GM23248 (cell line): ENCODE measurements around the gene AP5B1. TPM values are rescaled to one million over a fixed set of nuclear protein-coding genes. Genes with fewer than 3 reads are reported as not detected.

Experiments
- DNase-seq: peaks from one replicate; pipeline ENCODE4 v3.0.0-alpha.2; 2015
- H2AFZ ChIP-seq: fragments of 200-600 bp; sonication (generic); 2 replicates; pipeline ENCODE4 v1.6.1; 2016; ENCODE audit warnings: antibody characterized with exemption
- H3F3A ChIP-seq: fragments of 200-600 bp; sonication (generic); 2 replicates; pipeline ENCODE4 v1.6.1; 2016; ENCODE audit warnings: mild to moderate bottlenecking, antibody characterized with exemption, mixed run types; ENCODE audit not compliant: insufficient read depth
- H3K27ac ChIP-seq: fragments of 200-600 bp; sonication (generic); 2 replicates; pipeline ENCODE4 v1.5.1; 2016; ENCODE audit warnings: mild to moderate bottlenecking
- H3K27me3 ChIP-seq: fragments of 200-600 bp; sonication (generic); replicated peaks from 2 replicates; pipeline ENCODE4 v1.6.1; 2016; ENCODE audit warnings: mild to moderate bottlenecking; ENCODE audit not compliant: insufficient read depth
- H3K36me3 ChIP-seq: fragments of 200-600 bp; sonication (generic); 2 replicates; pipeline ENCODE4 v1.6.1; 2016; ENCODE audit warnings: low read depth, mild to moderate bottlenecking
- H3K4me1 ChIP-seq: fragments of 200-600 bp; sonication (generic); 2 replicates; pipeline ENCODE4 v1.6.1; 2016; ENCODE audit warnings: mild to moderate bottlenecking; ENCODE audit not compliant: insufficient read depth
- H3K4me2 ChIP-seq: fragments of 200-600 bp; sonication (generic); one replicate; pipeline ENCODE4 v1.6.1; 2016; ENCODE audit warnings: mild to moderate bottlenecking; ENCODE audit not compliant: unreplicated experiment
- H3K4me3 ChIP-seq: fragments of 200-600 bp; sonication (generic); 2 replicates; pipeline ENCODE4 v1.5.1; 2016; ENCODE audit warnings: mild to moderate bottlenecking
- H3K79me2 ChIP-seq: fragments of 200-600 bp; sonication (generic); 2 replicates; pipeline ENCODE4 v1.6.1; 2016; ENCODE audit warnings: mild to moderate bottlenecking; ENCODE audit not compliant: insufficient read depth
- H3K9ac ChIP-seq: fragments of 200-600 bp; sonication (generic); 2 replicates; pipeline ENCODE4 v1.6.1; 2016; ENCODE audit warnings: mild to moderate bottlenecking
- H3K9me2 ChIP-seq: fragments of 200-600 bp; sonication (generic); 2 replicates; pipeline ENCODE4 v1.6.1; 2016; ENCODE audit warnings: mixed run types, mild to moderate bottlenecking, moderate library complexity; ENCODE audit not compliant: insufficient read depth
- H3K9me3 ChIP-seq: fragments of 200-600 bp; sonication (generic); one replicate; pipeline ENCODE4 v1.6.1; 2017; ENCODE audit warnings: low read depth
- H4K20me1 ChIP-seq: fragments of 200-600 bp; sonication (generic); 2 replicates; pipeline ENCODE4 v1.6.0; 2016; ENCODE audit not compliant: insufficient read depth
- EZH2 ChIP-seq: fragments of 200-600 bp; sonication (generic); IDR thresholded peaks from 2 replicates; pipeline ENCODE4 v1.6.1; 2018; ENCODE audit warnings: antibody characterized with exemption, mild to moderate bottlenecking; ENCODE audit not compliant: insufficient read depth, poor library complexity, severe bottlenecking
- EZH2phosphoT487 ChIP-seq: fragments of 200-600 bp; sonication (generic); IDR thresholded peaks from 2 replicates; pipeline ENCODE4 v1.6.1; 2018; ENCODE audit warnings: antibody characterized with exemption, moderate library complexity, mild to moderate bottlenecking, low read depth; ENCODE audit not compliant: insufficient read depth
- WGBS, 2 experiments: methylation state at CpG; one replicate each; pipeline ENCODE4 v1.1.6; 2015 to 2017; ENCODE audit warnings: low lambda C conversion rate in 2 of 2, low coverage in 1 of 2; ENCODE audit errors: missing lambda C conversion rate in 2 of 2; 5-methylcytosine and 5-hydroxymethylcytosine counted together
- in situ Hi-C: fragments of 300-500 bp; cut with MboI; formaldehyde crosslinking; loops from 2 replicates; pipeline ENCODE4 v1.15.0; 2020
- polyA plus RNA-seq: library from polyadenylated mRNA; unstranded; fragments of >200 nt; fragmentation: Nextera tagmentation; extraction: Ambion mirVana; gene quantifications from 2 replicates; pipeline ENCODE4 v1.2.1, GENCODE V29; 2016
- total RNA-seq: library from RNA; depleted of rRNA; stranded (reverse); fragments of >200 nt; shearing (Covaris generic); gene quantifications from 2 replicates; pipeline ENCODE4 v1.2.3, GENCODE V29; 2014

Gene AP5B1
- total and polyA plus RNA-seq, 2 experiments from 2014 or later: 4.4 to 14.8 TPM

DNA sequence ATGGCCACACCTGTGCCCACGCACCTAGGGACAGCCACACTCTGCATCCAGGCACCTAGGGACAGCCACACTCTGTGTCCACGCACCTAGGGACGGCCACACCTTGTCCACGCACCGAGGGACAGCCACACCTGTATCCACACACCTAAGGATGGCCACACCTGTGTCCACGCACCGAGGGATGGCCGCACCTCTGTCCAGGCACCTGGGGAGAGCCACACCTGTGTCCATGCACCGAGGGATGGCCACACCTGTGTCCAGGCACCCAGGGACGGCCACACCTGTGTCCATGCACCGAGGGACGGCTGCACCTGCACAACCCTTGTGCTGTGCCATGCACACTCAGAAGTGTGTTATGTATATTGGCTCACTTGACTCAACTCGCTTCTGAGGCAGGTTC, 16.9 kb upstream of the AP5B1 start:
- H4K20me1 ChIP-seq: no peaks in the 10 kb centered on the region
- H3K4me1 ChIP-seq: no peaks in the 10 kb centered on the region
- in situ Hi-C loops: no loop called here
- H3K9ac ChIP-seq: no peak overlapping the region
- H3F3A ChIP-seq: no peaks in the 10 kb centered on the region
- no peaks in the 10 kb centered on the region for H3K9me2 ChIP-seq
- TF ChIP-seq EZH2 (no peak), EZH2phosphoT487 (no peak)
- H3K9me3 ChIP-seq: no peaks in the 10 kb centered on the region
- no peaks in the 10 kb centered on the region for H3K79me2 ChIP-seq
- no peak overlapping the region for H3K27ac ChIP-seq
- peaks cover 22% of the 10 kb centered on the region; the same call in 1 of the 2 replicates for H3K27me3 ChIP-seq
- no peaks in the 10 kb centered on the region for H3K36me3 ChIP-seq
- no peak overlapping the region for H3K4me3 ChIP-seq
- WGBS, 2 experiments: 61 to 65% methylated on average over 12 to 13 of the region's 13 CpGs
- H2AFZ ChIP-seq: no peak overlapping the region
- no peak overlapping the region for H3K4me2 ChIP-seq
- DNase-seq: no peak

DNA sequence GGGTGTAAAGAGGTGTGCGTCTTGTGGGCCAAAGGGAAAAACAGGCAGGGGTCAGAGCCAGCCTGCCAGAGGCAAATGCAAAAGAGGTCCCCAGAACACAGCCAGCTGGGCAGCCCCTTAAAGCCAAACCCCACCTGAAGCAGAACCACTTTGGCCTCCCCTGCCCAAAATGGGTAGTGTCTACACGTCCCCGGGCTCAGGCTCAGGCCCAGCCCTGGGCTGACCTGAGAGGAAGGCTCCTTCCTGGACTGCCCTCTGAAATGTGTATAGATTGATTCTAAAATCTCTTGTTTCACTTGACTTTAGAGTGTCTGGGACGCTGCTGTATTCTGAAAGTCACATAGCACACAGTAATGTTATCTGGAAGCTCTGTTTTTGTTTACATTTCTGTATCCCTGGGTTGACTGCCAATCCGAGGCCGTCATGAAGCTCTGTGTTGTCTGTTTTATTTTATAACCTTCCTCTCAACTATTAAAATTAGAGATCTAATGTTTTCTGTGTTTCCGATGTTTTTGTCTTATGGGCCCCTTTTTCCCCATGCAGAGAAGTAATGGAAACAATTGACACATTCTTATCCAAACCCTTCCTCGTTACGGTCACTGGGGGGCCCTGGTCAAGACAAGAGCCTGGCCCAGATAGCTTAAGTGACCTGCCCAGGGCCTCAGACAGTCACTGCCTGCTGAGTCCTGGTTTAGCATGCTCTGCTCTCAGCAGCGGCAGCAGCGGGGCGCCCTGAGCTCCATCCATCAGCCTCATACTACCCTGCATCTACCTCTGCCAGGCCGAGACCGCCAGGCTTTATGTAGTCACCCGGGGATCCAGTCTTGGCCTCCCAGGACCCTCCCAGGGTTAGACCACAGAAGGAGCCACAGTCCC, 16.2 kb upstream of the AP5B1 start:
- Histone ChIP-seq H3K36me3 (no peaks in the 10 kb centered on the region), H3K9ac (no peak overlapping the region), H3K4me1 (no peaks in the 10 kb centered on the region), H3K4me3 (no peak overlapping the region), H3K9me2 (no peaks in the 10 kb centered on the region), H3K79me2 (no peaks in the 10 kb centered on the region), H4K20me1 (no peaks in the 10 kb centered on the region), H3K9me3 (no peaks in the 10 kb centered on the region), H2AFZ (no peak overlapping the region), H3F3A (no peaks in the 10 kb centered on the region), H3K27ac (no peak overlapping the region), H3K4me2 (no peak overlapping the region), H3K27me3 (peaks cover 18% of the 10 kb centered on the region; the same call in 1 of the 2 replicates)
- in situ Hi-C loops: no loop called here
- WGBS, 2 experiments: 54% methylated on average over 15 of the region's 15 CpGs
- TF ChIP-seq EZH2phosphoT487: no peak
- TF ChIP-seq EZH2: no peak
- DNase-seq: no peak

DNA sequence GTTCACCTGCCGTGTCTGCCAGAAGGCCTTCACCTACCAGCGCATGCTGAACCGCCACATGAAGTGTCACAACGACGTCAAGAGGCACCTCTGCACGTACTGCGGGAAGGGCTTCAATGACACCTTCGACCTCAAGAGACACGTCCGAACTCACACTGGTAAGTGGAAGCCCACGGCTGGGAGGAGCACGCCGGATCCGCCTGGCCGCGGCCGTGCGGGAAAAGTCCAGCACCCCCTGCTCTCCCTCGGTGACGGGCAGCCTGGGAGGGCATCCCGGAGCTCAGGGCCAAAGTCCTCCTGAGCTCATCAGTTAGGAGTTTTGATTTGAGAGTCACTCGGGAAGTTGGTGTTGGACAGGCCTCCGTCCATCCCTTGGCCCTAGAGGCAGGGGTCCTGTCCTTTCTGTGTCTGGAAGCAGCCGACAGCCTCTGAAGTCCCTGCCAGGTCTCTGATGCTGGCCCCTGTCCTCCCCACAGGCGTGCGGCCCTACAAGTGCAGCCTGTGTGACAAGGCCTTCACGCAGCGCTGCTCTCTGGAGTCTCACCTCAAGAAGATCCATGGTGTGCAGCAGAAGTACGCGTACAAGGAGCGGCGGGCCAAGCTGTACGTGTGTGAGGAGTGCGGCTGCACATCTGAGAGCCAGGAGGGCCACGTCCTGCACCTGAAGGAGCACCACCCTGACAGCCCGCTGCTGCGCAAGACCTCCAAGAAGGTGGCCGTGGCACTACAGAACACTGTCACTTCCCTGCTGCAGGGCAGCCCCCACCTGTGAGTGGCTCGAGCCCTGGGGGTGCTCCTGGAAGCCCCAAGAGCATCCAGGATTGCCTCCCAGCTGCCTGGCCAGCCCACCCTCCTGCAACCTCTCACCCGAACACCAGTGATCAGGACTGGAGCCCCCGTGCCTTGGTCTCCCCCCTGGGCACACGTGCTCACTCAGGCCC, 14.1 kb upstream of the AP5B1 start:
- WGBS, 2 experiments: 83 to 88% methylated on average over 42 of the region's 42 CpGs
- H3K27me3 ChIP-seq: peaks cover 15% of the 10 kb centered on the region; the same call in 1 of the 2 replicates
- in situ Hi-C loops: no loop called here

DNA sequence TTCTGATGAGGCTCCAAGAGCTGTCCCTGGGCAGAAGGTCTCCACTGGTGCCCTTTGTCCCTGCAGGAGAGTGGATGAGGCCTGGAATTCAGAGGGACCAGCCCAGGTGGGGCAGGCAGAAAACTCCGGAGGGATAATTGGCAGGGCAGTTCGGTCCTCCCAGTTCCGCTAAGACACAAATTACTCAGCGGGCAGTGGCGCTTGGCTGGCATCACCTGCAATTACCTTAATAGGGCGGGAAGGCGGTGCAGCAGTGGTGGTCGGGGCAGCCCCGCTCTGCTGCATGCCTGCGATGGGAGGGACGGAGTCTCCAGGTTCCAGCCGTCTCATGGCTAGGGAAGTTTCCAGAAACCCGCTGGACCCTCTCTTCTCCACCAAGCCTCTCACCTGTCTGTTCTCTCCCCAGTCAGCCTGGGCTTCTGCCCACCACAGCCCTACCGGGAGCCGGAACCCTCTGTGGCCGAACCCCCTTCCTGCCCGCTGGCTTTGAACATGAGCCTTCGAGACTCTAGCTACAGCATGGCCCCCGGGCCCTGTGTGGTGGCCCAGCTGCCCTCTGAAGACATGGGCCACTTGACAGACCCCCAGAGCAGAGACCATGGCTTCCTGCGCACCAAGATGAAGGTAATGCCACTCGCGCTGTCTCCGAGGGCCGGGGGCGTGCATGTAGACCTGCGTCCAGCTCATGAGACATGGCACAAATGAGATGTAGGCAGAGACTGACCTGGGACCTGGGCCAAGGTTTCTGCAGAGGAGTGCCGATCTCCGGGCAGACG, 13.0 kb upstream of the AP5B1 start:
- Histone ChIP-seq H3K4me2 (no peak overlapping the region), H3K27ac (no peak overlapping the region), H3F3A (no peaks in the 10 kb centered on the region), H3K27me3 (peaks cover 10% of the 10 kb centered on the region; the same call in 1 of the 2 replicates), H3K9me2 (no peaks in the 10 kb centered on the region), H3K4me1 (no peaks in the 10 kb centered on the region), H3K36me3 (no peaks in the 10 kb centered on the region), H2AFZ (no peak overlapping the region), H3K9me3 (no peaks in the 10 kb centered on the region), H3K9ac (no peak overlapping the region), H3K79me2 (no peaks in the 10 kb centered on the region), H3K4me3 (no peak overlapping the region), H4K20me1 (no peaks in the 10 kb centered on the region)
- DNase-seq: no peak
- TF ChIP-seq EZH2 (no peak), EZH2phosphoT487 (no peak)
- in situ Hi-C loops: no loop called here
- 85 to 89% methylated on average over 27 to 29 of the region's 29 CpGs for WGBS, 2 experiments

More for the DNA sequence above, 14.1 kb upstream of the AP5B1 start:
- Histone ChIP-seq H2AFZ (no peak overlapping the region), H3K4me2 (no peak overlapping the region), H3K9ac (no peak overlapping the region), H3K4me3 (no peak overlapping the region), H3F3A (no peaks in the 10 kb centered on the region), H3K9me3 (no peaks in the 10 kb centered on the region), H4K20me1 (no peaks in the 10 kb centered on the region), H3K27ac (no peak overlapping the region), H3K9me2 (no peaks in the 10 kb centered on the region), H3K36me3 (no peaks in the 10 kb centered on the region), H3K4me1 (no peaks in the 10 kb centered on the region), H3K79me2 (no peaks in the 10 kb centered on the region)
- TF ChIP-seq EZH2phosphoT487 (no peak), EZH2 (no peak)
- DNase-seq: no peak
